SU-DHL-6 (cell line): ENCODE data around the gene CYLD.

Experiments used
- CTCF ChIP-seq: fragments of 200-600 bp; sonication (generic); IDR thresholded peaks from one replicate; pipeline ENCODE4 v1.5.1; 2017; ENCODE audit warnings: antibody characterized with exemption, mild to moderate bottlenecking, low read length, moderate library complexity; ENCODE audit not compliant: insufficient read depth, poor library complexity, severe bottlenecking
- EZH2phosphoT487 ChIP-seq: fragments of 200-600 bp; sonication (generic), shearing (Covaris generic); conservative IDR thresholded peaks from 2 replicates; pipeline ENCODE4 v1.6.1; 2018; ENCODE audit warnings: mild to moderate bottlenecking, antibody characterized with exemption, low read length, moderate library complexity, mixed read lengths

DNA sequence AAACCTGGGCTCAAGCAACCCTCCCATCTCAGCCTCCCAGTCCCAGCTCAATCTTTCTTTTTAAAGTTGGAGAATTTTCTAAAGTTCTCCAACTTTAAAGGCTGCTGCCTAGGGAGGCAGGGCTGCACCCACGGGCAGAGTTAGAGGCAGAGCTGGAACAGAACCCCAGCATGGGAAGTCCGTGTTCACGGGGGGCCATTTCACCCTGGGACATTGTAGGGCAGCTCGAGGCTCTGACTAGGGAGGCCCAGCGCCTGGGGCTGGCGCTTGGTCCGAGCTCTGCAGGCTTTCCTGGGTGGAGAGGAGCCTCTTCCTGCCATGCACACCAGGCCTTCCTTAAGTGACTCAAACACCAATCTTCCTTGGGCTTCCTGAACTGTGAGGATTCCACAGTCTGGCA, 70.2 kb downstream of the CYLD start:
- TF ChIP-seq CTCF (no peak), EZH2phosphoT487 (no peak)
